ENCODE data around the gene LGMN.
"Not testable (repeated sequence)": the region's sequence is repeated elsewhere in the genome, so short reads cannot be mapped to it uniquely, and the experiment has no call there.

Gene LGMN

DNA sequence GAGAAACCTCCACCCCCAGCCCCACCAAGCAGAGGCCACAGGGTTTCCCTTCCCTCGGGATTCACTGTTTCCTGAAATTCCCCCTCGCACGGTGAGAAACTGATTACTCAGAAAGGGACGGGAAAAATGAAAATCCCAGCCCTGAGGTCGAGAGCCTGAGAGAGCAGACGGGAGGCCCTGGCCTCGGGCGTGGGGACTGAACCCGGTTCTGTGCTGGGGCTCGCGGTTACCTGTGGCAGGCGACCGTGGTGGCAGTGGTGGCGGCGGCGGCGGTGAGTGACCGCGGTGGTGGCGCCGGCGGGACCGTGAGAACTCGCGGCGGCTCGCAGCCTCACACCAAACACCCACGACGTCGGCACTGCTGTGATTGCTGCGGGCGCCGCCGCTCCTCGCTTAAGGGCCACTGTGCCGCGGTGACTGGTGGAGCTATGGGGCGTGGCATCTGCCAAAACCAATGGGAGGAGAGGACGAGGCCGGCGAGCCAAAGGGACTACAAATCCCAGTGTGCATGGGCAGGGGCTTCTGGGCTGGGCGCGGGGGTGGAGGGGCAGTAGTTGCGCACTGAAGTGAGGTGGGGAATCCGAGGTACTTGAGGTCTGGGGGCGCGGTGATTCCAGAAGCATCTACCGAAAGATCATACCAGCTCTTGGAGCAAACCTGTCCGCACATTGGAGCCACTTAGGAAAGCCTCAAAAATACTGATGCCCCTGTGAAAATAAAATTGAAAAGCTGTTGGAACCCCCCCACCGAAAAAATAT is at the start of gene LGMN:
LGMN (minus strand) TSS at position 369 of the 758 bp plus-strand sequence. CDS start 15,841 bp downstream, outside the sequence.
- peak; percentile 96 for DNase-seq (ENCODE audit: low spot score)

DNA sequence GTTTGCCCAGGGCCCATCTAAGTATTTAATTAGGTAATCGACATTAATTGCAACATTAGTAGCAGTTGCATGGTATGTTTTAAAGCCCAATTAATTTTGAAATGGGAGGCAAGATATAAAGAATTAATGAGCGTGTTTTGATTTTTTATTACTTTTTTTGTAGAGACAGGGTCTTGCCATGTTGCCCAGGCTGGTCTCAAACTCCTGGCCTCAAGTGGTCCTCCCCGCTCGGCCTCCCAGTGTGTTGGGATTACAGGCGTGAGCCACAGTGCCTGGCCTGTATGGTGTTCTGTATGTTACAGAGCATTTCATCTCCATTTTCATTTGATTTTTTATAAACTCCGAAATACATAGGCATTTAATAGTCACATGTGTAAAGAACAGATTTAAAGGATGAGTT is 46.5 kb upstream of the LGMN start:
- DNase-seq (ENCODE audit: low spot score): no peak

DNA sequence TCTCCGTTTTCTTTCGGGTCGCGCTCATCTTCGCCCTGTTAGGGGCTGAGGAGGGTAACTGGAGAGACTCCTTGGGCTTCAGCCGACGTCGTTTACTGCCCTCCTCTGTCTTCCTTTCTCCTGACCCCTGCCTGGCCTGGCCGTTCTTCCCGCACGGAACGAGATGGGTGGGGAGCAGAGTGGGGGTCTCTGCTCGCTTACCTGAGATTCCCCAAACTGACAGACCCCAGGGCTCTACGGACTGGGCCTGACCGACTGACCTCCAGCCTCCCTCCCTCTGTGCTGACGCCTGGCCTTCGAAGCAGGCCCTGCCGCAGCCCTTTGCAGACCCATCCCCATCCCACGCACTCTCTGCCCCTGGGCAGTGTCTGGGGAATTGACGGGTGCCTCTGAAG is 46.1 kb upstream of the LGMN start:
- peak; percentile 20 for DNase-seq (ENCODE audit: low spot score)

DNA sequence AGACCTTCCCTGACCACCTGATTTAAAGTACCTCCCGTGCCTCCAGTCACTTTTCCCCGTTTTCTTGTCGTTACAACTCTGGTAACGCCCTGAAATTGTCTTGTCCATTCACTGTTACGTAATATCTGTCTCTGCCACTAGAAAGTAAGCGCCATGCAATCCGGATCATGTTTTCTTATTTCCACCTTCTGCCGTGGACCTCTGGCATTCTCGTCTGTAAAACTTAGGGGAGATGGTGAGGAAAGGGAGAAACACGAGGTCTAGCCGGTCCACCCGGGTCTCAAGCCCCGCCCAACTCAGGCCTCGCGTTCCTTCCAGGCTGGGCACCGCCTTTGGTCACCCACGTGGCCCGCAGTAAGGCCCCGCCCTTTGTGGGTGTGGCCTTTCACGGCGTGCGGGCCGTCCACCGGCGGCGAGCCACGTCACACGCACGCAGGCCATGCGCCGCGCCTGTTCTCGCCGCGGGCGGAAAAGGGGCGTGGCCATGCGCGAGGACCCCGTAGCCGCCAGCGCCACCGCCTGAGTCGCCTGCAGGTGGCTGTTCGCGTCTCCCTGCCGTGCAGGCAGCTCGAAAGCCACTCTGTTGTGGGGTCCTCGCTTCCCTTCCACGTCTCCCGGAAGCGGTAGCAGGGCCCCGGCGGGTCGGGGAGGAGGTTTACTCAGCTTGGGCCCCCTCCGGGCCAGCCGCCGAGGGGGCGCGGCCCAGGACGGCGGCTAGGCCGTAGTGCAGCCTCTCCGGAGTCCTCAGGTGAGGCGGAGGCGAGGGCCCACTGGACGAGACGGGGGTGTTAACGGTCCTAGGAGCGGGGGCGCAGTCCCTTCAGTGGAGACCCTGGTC is 45.5 kb upstream of the LGMN start, which contains the start of gene GOLGA5:
GOLGA5 (plus strand) TSS at position 597 of the 838 bp plus-strand sequence. CDS start 3,133 bp downstream, outside the sequence.
- peak; percentile 98 for DNase-seq (ENCODE audit: low spot score)

DNA sequence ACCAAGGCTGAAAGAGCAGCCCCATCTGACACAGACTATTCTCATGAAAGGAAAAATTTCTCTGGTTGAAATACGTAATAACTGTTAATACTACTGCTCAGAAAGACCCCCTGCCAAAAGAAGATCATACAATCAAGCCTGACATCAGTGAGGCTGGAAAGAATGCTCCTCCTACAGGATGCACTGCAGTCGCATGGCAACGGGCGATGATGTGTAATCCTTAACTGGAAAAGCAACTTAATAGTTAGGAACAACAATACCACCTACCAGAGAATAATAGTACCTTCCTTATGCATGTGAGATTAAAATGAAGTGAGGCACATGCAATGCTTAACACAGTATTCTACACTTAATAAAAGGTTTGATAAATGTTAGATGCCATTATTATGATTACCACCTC is 44.5 kb upstream of the LGMN start:
- DNase-seq (ENCODE audit: low spot score): no peak

DNA sequence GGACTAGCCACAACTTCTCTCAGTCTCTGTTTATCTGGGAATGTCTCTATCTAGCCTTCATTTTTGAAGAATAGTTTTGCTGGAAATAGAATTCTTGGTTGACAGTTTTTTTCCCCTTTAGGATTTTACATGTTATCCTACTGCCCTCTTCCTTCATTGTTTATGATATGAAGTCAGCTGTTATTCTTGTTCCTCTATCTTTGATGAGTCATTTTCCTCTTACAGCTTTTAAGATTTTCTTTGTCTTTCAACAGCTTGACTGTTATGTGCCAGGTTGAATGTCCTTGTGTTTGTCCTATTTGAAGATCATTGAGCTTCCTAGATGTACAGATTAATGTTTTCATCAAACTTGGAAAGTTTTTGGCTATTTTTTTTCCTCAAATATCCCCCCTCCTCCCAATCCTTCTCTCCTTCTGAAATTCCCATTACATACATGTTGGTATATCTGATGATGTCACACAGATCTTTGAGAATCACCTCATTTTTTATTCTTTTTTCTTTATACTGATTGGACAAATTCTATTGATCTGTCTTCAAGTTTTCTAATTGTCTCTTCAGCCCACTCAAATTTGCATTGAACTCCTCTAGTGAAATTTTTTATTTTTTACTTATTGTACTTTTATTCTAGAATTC is 41.1 kb upstream of the LGMN start:
- peak; percentile 24 for DNase-seq (ENCODE audit: low spot score)

DNA sequence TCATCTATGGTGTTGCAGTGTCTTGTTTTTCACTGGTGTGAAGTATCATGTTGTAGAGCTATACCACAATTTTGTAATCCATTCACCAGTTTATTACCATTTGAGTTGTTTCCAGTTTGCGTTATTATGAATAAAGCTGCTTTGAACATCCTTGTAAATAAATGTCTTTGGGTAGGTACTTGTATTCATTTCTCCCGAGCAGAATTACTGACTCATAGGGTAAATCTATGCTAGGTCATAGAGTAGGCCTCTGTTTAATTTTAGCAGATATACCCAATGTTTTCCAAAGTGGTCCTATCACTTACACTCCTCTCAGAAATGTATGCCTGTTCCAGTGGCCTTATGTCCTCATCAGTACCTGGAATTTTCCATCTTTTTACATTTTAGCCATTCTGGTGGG is 39.1 kb upstream of the LGMN start:
- DNase-seq (ENCODE audit: low spot score): no peak

DNA sequence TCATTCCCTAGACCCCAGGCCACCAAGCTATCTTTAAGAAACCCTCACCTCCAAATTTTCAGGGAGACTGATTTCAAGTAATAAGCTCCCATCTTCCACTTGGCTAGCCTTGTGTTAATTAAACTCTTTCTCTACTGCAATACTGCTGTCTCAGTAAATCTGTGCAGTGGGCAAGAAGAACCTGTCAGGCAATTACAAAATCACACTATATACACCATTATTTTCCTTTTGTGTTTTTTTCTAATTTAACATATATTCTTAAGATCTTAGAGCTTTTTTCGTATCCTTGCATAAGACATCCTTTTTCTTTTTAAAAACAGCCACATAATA is 38.0 kb upstream of the LGMN start:
- no peak for DNase-seq (ENCODE audit: low spot score)

DNA sequence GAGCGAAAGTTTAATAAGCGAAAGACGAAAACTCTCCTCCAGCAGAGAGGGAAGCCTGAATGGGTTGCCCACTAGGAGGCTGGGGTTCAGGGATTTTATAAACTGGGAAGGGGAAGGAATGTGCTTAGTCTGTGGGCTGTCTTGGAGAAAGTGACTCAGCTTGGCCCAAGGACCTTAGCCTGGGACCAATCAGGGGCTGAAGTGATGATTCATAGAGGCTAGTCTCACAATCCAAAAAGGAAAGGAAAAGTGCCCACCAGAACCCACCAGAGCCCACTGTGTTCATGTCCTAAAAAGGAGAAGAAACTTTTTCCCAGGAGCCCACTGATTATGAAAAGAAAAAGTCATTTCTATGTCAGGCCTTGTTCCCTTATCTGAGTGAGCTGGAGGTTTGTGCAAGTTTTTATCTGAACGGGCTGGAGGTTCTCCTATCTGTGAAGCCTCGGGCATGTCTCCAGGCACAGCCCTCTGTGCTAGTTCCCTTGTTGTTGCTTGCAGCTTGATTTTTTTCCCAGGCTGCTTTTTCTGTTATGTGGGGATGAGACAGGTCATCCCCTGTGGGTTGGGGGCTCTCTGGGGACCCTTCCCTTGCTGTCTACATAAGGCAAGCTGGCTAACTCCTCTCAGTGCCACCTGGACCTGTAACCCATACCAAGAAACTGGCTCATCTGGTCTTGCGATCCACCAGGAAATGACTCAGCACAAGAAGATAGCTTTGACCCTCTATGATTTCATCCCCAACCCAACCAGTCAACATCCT is 37.4 kb upstream of the LGMN start:
- DNase-seq (ENCODE audit: low spot score): no peak

DNA sequence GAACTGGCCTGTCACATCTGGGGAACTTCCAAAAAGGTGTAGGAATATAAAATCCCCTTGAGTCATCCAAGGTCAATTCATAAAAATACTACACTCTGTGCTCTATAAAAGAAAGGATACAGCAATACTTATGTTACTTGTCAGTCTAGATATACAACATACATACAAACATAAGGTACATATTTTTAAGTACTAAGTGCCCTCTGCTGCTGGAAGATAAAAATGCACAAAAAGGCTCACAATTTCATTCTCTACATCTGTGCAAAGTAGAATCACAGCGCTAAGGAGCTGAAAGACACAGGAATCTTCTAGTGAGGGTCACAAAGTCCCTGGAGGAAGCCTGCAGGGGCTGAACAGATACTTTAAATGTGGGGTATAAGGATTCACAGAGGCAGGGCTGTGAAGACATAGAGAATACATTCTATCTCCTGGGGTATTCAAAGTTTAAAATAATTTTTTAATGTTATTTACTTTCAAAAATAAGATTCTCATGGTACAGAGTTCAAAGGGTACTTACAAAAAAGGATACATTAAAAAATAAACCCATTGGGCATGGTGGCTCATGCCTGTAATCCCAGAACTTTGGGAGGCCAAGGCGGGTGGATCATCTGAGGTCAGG is 35.5 kb upstream of the LGMN start:
- DNase-seq (ENCODE audit: low spot score): peak; percentile 83

DNA sequence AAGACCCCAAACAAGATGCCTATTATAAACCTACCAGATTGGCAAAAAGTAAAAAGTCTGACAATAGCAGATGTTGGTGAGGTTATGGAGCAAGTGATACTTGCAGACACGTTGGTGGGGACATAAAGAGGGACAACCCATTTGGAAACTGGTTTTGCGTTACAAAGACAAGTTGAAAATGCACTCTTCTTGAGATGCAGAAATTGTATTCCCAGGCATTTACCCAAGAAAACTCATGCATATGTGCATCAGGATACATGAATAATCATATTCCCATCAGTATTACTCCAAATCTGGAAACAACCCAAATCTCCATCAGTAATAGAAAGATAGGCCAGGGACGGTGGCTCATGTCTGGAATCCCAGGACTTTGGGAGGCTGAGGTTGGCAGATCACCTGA is 32.9 kb upstream of the LGMN start:
- DNase-seq (ENCODE audit: low spot score): no peak

DNA sequence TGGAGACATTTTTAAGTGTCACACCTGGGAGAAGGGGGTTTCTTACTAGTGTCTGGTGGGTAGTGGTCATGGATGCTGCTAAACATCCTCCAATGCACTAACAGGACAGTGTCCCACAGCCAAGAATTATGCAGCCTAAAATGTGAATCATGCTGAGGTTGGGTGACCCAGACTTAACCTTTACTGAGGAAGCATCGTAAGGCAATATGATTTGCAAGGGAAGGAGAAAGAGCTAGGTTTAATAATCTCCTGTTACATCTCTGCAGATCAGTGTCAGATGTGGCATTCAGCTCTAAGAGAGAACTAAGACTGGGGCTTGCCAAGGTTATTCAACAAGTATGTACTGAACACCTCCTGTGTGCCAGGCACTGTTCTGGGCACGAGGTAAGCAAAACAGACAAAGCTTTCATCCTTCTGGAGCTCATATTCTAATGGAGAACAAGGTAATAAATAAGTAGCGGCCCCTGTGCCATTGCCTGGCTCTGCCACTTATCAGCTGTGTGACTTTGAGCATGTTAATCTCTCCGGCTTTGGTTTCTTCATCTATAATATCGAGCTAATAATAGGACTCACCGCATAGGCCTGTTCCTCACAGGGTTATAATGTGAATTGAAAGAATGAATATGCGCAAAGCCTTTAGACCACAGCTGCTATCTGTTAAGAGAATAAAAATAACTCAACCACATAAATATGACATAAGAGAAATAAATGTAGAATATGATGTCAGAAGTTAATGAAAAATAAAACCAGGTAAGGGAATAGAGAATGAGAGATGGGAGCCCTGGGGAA is 32.2 kb upstream of the LGMN start:
- no peak for DNase-seq (ENCODE audit: low spot score)

DNA sequence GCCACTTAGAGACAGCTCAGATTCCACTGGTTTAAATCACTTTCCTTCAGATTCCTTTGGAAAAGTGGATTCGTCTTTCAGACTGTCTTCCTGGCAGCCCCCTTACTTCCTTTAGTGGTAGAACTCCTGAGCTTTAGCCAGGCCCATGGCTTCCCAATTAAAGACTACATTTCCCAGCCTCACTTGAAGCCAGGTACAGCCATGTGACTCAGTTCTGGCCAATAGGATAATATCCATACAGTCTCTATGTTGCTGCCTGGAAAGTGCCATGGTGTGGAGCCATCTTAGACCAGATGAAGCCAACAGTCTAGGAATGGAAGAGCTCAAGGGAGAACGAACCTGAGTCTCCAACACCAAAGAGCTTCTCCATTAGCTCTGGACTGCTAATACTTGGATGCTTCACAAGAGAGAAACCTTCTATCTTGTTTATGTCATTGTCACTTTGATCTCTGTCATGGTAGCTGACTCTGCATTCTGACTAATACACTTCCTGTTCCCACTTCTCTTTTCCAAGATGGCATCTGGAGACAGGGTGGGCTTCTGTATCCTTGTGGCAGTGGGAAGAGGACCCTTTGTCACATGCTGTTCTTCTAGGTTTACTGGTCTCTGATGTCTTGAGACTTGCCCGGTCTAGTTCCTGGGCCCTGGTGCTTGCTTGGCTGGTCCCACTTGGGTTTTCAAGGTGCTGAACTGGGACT is 30.6 kb upstream of the LGMN start:
- DNase-seq (ENCODE audit: low spot score): peak; percentile 63

DNA sequence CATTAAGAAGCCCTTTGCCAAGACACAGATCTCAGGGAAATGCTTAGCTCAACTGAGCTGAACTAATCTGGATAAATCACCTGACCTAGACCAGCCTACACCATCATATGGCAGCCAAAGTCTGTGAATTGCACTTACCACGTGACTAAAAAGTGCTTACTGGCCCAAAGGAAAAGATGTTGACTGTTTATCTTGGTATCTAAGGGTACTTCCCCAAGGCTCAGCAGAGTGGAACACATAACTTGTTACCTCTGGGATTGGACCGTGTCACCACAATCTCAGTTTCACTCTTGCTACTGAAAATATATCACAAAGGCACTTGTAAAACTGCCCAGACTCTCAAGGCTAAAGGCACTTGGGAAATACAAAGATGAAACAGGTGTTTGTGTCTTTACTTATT is 26.9 kb upstream of the LGMN start:
- DNase-seq (ENCODE audit: low spot score): peak; percentile 70

DNA sequence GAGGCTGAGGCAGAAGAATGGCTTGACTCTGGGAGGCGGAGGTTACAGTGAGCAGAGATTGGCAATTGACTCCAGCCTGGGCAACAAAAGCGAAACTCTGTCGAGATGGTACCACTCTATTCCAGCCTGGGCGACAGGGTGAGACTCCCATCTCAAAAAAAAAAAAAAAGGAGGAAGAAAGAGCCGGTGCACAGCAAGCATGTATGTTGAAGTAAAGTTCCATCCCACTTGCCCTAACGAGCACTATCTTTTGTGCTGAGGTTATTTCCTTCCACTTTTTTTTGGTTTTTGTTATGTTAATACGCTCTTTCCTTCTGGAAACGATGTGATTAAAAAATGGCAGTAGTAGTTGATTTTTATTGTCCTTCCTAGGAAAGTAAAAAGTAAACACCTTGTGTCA is 26.1 kb upstream of the LGMN start:
- no peak for DNase-seq (ENCODE audit: low spot score)

DNA sequence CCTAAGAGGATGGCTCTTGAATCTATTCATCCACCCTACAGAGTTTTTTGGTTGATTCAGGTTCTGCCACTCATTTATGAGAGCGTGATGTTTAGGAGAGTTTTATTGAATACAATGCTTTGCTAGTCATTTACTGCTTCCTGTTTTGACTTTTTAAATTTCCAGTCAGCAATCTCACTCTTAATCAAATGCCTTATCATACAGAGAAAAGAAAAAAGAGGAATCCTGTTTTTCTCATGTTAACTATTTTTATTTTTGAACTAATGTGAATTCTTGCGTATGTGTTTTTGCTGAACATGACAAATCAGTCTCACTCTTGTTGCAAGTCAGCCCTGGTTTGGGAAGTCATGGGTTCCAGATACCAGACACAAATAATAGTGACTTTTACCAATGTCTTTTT is 22.1 kb upstream of the LGMN start:
- DNase-seq (ENCODE audit: low spot score): no peak

DNA sequence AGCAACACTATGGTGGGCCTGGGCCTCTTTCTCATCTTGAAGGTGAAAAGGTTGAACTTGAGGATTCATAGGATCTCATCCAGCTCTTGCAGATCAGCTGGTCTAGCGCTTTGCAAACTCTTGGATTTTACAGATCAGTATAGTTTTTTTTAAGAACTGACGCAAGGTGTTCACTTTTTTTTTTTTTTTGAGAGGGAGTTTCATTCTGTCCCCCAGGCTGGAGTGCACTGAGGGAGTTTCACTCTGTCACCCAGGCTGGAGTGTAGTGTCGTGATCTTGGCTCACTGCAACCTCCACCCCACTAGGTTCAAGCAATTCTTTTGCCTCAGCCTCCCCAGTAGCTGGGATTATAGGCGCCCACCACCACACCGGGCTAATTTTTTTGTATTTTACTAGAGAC is 20.4 kb upstream of the LGMN start:
- DNase-seq (ENCODE audit: low spot score): no peak

DNA sequence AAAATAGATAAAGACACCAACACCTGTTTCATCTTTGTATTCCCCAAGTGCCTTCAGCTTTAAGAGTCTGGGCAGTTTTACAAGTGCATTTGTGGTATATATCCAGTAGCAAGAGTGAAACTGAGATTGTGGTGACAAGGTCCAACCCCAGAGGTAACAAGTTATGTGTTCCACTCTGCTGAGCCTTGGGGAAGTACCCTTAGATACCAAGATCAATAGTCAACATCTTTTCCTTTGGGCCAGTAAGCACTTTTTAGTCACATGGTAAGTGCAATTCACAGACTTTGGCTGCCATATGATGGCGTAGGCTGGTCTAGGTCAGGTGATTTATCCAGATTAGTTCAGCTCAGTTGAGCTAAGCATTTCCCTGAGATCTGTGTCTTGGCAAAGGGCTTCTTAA is 19.8 kb upstream of the LGMN start:
- DNase-seq (ENCODE audit: low spot score): peak; percentile 39

DNA sequence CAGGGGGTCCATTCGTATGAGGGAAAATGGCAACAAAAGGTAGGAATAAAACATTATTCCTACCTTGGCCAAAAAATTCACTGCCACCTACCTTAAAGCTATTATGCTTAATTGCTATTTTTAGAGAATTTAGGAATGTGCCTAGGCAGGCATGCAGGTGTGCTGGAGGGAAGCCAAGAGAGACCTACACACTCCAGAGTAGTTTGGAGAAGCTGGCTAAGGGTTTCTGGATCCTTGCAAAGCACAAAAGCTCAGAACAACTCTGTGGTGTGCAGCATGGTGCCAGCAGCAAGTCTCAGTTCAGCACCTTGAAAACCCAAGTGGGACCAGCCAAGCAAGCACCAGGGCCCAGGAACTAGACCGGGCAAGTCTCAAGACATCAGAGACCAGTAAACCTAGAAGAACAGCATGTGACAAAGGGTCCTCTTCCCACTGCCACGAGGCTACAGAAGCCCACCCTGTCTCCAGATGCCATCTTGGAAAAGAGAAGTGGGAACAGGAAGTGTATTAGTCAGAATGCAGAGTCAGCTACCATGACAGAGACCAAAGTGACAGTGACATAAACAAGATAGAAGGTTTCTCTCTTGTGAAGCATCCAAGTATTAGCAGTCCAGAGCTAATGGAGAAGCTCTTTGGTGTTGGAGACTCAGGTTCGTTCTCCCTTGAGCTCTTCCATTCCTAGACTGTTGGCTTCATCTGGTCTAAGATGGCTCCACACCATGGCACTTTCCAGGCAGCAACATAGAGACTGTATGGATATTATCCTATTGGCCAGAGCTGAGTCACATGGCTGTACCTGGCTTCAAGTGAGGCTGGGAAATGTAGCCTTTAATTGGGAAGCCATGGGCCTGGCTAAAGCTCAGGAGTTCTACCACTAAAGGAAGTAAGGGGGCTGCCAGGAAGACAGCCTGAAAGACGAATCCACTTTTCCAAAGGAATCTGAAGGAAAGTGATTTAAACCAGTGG is 15.5 kb upstream of the LGMN start:
- not testable (repeated sequence) for DNase-seq (ENCODE audit: low spot score)
